Activated CD8-positive, alpha-beta T cell treated with anti-CD3 and anti-CD28 coated beads, Interleukin-2, amount 10 ng/mL, durations not matched to agents 7 days and 5 days (primary cell): ENCODE measurements around the gene TSC22D3. TPM values are rescaled to one million over a fixed set of nuclear protein-coding genes. Genes with fewer than 3 reads are reported as not detected.

Experiments
- ATAC-seq: fragments of 150-1000 bp; cut with Tn5 transposase; one replicate; pipeline ENCODE4 v1.10.0; 2021; ENCODE audit warnings: moderate library complexity
- CTCF ChIA-PET: fragments of 350-600 bp; sonication (Branson Sonifier 250); formaldehyde crosslinking; loops from one replicate; lab custom pipeline; 2021; ENCODE audit warnings: antibody characterized with exemption; lab: Charles Lee
- POLR2A ChIA-PET: fragments of 350-600 bp; sonication (Branson Sonifier 250); formaldehyde crosslinking; loops from one replicate; lab custom pipeline; 2021; ENCODE audit warnings: antibody characterized with exemption; lab: Charles Lee
- DNase-seq: peaks from one replicate; pipeline ENCODE4 v3.0.0-alpha.2; 2020
- H3K27ac Mint-ChIP-seq: one replicate; pipeline ENCODE4 v1.8.0; 2021; ENCODE audit warnings: mild to moderate bottlenecking, mixed read lengths
- H3K27me3 Mint-ChIP-seq: one replicate; pipeline ENCODE4 v1.8.0; 2021; ENCODE audit warnings: low read depth, mixed read lengths
- H3K36me3 Mint-ChIP-seq: one replicate; pipeline ENCODE4 v1.8.0; 2021; ENCODE audit warnings: low read depth, mixed read lengths
- H3K4me1 Mint-ChIP-seq: one replicate; pipeline ENCODE4 v1.8.0; 2021; ENCODE audit warnings: low read depth, mixed read lengths
- H3K4me3 Mint-ChIP-seq: one replicate; pipeline ENCODE4 v1.8.0; 2021; ENCODE audit warnings: mild to moderate bottlenecking, mixed read lengths
- H3K9me3 Mint-ChIP-seq: one replicate; pipeline ENCODE4 v1.8.0; 2022; ENCODE audit warnings: mixed read lengths; ENCODE audit not compliant: insufficient read depth
- total RNA-seq, 2 experiments: library from RNA; stranded (reverse); gene quantifications; one replicate each; pipeline ENCODE4 v1.2.3, GENCODE V29; 2021

TSC22D3 gene
- total RNA-seq, 2 experiments from 2014 or later, result 54.8 TPM

GRCh38 chrX:107739541-107739940 is 36.0 kb downstream of the TSC22D3 start:
- ChIA-PET POLR2A (no interaction called here), CTCF (interaction anchor here (2.0 kb wide), 1 partner anchor 22 kb away, joined by 7 read pairs; no protein-coding TSS in a partner anchor)
- ATAC-seq, result no peak
- Mint-ChIP-seq H3K9me3 (no peaks in the 10 kb centered on the region), H3K4me3 (no peak overlapping the region), H3K27me3 (no peaks in the 10 kb centered on the region), H3K27ac (no peak overlapping the region), H3K36me3 (peaks cover 2% of the 10 kb centered on the region), H3K4me1 (peaks cover 21% of the 10 kb centered on the region)
- DNase-seq, result no peak

GRCh38 chrX:107738768-107739167 is 36.8 kb downstream of the TSC22D3 start:
- no peak for DNase-seq
- ChIA-PET CTCF (interaction anchor here (1.6 kb wide), 1 partner anchor 66 kb away, joined by 5 read pairs; no protein-coding TSS in a partner anchor), POLR2A (no interaction called here)
- no peak for ATAC-seq
- Mint-ChIP-seq H3K9me3 (no peaks in the 10 kb centered on the region), H3K36me3 (peaks cover 2% of the 10 kb centered on the region), H3K4me3 (no peak overlapping the region), H3K27me3 (no peaks in the 10 kb centered on the region), H3K27ac (no peak overlapping the region), H3K4me1 (peaks cover 21% of the 10 kb centered on the region)

- Mint-ChIP-seq H3K27ac (no peak overlapping the region), H3K27me3 (no peaks in the 10 kb centered on the region), H3K36me3 (peaks cover 2% of the 10 kb centered on the region), H3K4me1 (peaks cover 21% of the 10 kb centered on the region), H3K9me3 (no peaks in the 10 kb centered on the region), H3K4me3 (no peak overlapping the region)
- ATAC-seq, result no peak
- POLR2A ChIA-PET, result no interaction called here
- CTCF ChIA-PET, result interaction anchor here (0.6 to 1.6 kb wide), 2 partner anchors 19 to 65 kb away, joined by 3 to 5 read pairs; no protein-coding TSS in a partner anchor
- DNase-seq, result no peak
Observed at GRCh38 chrX:107738272-107738671, 37.3 kb downstream of the TSC22D3 start.

GRCh38 chrX:107736781-107737531 is 38.6 kb downstream of the TSC22D3 start:
- Mint-ChIP-seq H3K36me3 (peaks cover under 1% of the 10 kb centered on the region), H3K27ac (no peak overlapping the region), H3K27me3 (no peaks in the 10 kb centered on the region), H3K9me3 (no peaks in the 10 kb centered on the region), H3K4me3 (no peak overlapping the region), H3K4me1 (peaks cover 12% of the 10 kb centered on the region)
- ChIA-PET CTCF (interaction anchor here (1.6 kb wide), 1 partner anchor 64 kb away, joined by 5 read pairs; no protein-coding TSS in a partner anchor), POLR2A (no interaction called here)
- ATAC-seq (no peak), DNase-seq (no peak)

- ATAC-seq (no peak), DNase-seq (no peak)
- H3K27ac Mint-ChIP-seq, result no peak overlapping the region
- no peaks in the 10 kb centered on the region for H3K27me3 Mint-ChIP-seq
- H3K4me3 Mint-ChIP-seq, result no peak overlapping the region
- no peaks in the 10 kb centered on the region for H3K36me3 Mint-ChIP-seq
- H3K9me3 Mint-ChIP-seq, result no peaks in the 10 kb centered on the region
- POLR2A ChIA-PET, result no interaction called here
- H3K4me1 Mint-ChIP-seq, result no peaks in the 10 kb centered on the region
- CTCF ChIA-PET, result no interaction called here
Observed at GRCh38 chrX:107734646-107735045, 40.9 kb downstream of the TSC22D3 start.

GRCh38 chrX:107733686-107734085 is 41.9 kb downstream of the TSC22D3 start:
- H3K4me1 Mint-ChIP-seq, result no peaks in the 10 kb centered on the region
- H3K4me3 Mint-ChIP-seq, result no peak overlapping the region
- no peaks in the 10 kb centered on the region for H3K36me3 Mint-ChIP-seq
- no peak overlapping the region for H3K27ac Mint-ChIP-seq
- DNase-seq (no peak), ATAC-seq (no peak)
- H3K9me3 Mint-ChIP-seq, result no peaks in the 10 kb centered on the region
- CTCF ChIA-PET, result no interaction called here
- no peaks in the 10 kb centered on the region for H3K27me3 Mint-ChIP-seq
- POLR2A ChIA-PET, result no interaction called here

GRCh38 chrX:107731831-107732502 is 43.6 kb downstream of the TSC22D3 start:
- H3K4me1 Mint-ChIP-seq, result no peaks in the 10 kb centered on the region
- ATAC-seq, result no peak
- no peak for DNase-seq
- H3K27me3 Mint-ChIP-seq, result no peaks in the 10 kb centered on the region
- no peaks in the 10 kb centered on the region for H3K9me3 Mint-ChIP-seq
- CTCF ChIA-PET, result no interaction called here
- POLR2A ChIA-PET, result no interaction called here
- no peak overlapping the region for H3K4me3 Mint-ChIP-seq
- H3K27ac Mint-ChIP-seq, result no peak overlapping the region
- no peaks in the 10 kb centered on the region for H3K36me3 Mint-ChIP-seq

- no peak for ATAC-seq
- H3K9me3 Mint-ChIP-seq, result no peaks in the 10 kb centered on the region
- no peak for DNase-seq
- CTCF ChIA-PET, result no interaction called here
- no peaks in the 10 kb centered on the region for H3K27me3 Mint-ChIP-seq
- H3K4me3 Mint-ChIP-seq, result no peak overlapping the region
- no peak overlapping the region for H3K27ac Mint-ChIP-seq
- no peaks in the 10 kb centered on the region for H3K4me1 Mint-ChIP-seq
- H3K36me3 Mint-ChIP-seq, result no peaks in the 10 kb centered on the region
- POLR2A ChIA-PET, result no interaction called here
Observed at GRCh38 chrX:107730991-107731766, 44.4 kb downstream of the TSC22D3 start.

- POLR2A ChIA-PET, result interaction anchor here (1.2 kb wide), 1 partner anchor 101 kb away, joined by 4 read pairs; the partner anchor contains the start of gene PRPS1
- H3K27ac Mint-ChIP-seq, result no peak overlapping the region
- H3K27me3 Mint-ChIP-seq, result no peaks in the 10 kb centered on the region
Observed at GRCh38 chrX:107730298-107730655, 45.3 kb downstream of the TSC22D3 start.

GRCh38 chrX:107729558-107730297 is 45.9 kb downstream of the TSC22D3 start:
- CTCF ChIA-PET, result interaction anchor here (0.6 to 2.3 kb wide), 8 partner anchors 9 to 61 kb away, joined by 3 to 8 read pairs (median 4); partner anchors contain the start of gene TSC22D3
- Mint-ChIP-seq H3K4me1 (no peaks in the 10 kb centered on the region), H3K4me3 (no peak overlapping the region), H3K9me3 (no peaks in the 10 kb centered on the region), H3K27ac (no peak overlapping the region), H3K27me3 (no peaks in the 10 kb centered on the region), H3K36me3 (no peaks in the 10 kb centered on the region)
- no peak for DNase-seq
- POLR2A ChIA-PET, result interaction anchor here (0.6 to 1.2 kb wide), 2 partner anchors 13 to 101 kb away, joined by 3 to 4 read pairs; partner anchors contain the start of gene PRPS1
- ATAC-seq, result no peak

More at GRCh38 chrX:107730298-107730655, 45.3 kb downstream of the TSC22D3 start:
- CTCF ChIA-PET, result interaction anchor here (2.3 kb wide), 1 partner anchor 58 kb away, joined by 8 read pairs; no protein-coding TSS in a partner anchor
- ATAC-seq (no peak), DNase-seq (no peak)
- H3K36me3 Mint-ChIP-seq, result no peaks in the 10 kb centered on the region
- H3K4me3 Mint-ChIP-seq, result no peak overlapping the region
- H3K4me1 Mint-ChIP-seq, result no peaks in the 10 kb centered on the region
- no peaks in the 10 kb centered on the region for H3K9me3 Mint-ChIP-seq
